Measurements from ENCODE around the gene CAPN5. TPM values are rescaled to one million over a fixed set of nuclear protein-coding genes. Genes with fewer than 3 reads are reported as not detected.

CAPN5 gene
- total and polyA plus RNA-seq, 2 donors from 2014 or later = 20.0 to 36.0 TPM

DNA sequence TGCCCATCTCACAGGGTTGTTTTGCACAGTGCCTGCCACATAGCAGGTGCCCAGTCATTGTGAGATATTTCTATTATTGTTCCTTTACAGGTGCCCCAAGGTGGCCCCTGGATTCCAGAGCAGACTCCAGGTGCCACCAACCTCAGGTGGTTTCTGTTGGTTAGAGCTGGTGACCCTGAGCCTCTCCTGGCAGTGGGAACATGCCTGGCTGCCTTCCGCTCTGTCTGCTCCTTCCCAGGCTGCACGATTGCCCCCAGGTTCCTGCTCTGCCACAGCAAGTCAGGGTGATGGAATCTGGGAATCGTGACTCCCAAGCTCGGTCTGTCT, 23.2 kb downstream of the CAPN5 start:
- TF ChIP-seq, protein P1, sequence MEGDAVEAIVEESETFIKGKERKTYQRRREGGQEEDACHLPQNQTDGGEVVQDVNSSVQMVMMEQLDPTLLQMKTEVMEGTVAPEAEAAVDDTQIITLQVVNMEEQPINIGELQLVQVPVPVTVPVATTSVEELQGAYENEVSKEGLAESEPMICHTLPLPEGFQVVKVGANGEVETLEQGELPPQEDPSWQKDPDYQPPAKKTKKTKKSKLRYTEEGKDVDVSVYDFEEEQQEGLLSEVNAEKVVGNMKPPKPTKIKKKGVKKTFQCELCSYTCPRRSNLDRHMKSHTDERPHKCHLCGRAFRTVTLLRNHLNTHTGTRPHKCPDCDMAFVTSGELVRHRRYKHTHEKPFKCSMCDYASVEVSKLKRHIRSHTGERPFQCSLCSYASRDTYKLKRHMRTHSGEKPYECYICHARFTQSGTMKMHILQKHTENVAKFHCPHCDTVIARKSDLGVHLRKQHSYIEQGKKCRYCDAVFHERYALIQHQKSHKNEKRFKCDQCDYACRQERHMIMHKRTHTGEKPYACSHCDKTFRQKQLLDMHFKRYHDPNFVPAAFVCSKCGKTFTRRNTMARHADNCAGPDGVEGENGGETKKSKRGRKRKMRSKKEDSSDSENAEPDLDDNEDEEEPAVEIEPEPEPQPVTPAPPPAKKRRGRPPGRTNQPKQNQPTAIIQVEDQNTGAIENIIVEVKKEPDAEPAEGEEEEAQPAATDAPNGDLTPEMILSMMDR (IDR thresholded peaks at IDR 0.05; ENCODE audit: borderline replicate concordance, extremely low read depth, insufficient read depth) = no peak
- Histone ChIP-seq H3K27me3 (ENCODE audit: control insufficient read depth, insufficient read depth, low read length) (no peaks in the 10 kb centered on the region), H3K36me3 (ENCODE audit: control insufficient read depth in 2 of 3, insufficient read depth in 3 of 3, low read length in 3 of 3) (peaks cover 0 to 3% (median 0%) of the 10 kb centered on the region in 3 donors), H3K4me3 (ENCODE audit: low read length in 3 of 3) (no peak overlapping the region), H3K9ac (ENCODE audit: low read length in 3 of 3) (no peak overlapping the region), H3K4me1 (ENCODE audit: control insufficient read depth in 2 of 3, insufficient read depth in 2 of 3, low read depth in 1 of 3, low read length in 3 of 3) (peaks cover 0 to 21% (median 14%) of the 10 kb centered on the region in 3 donors), H3K27ac (ENCODE audit: low read depth in 2 of 2, low read length in 2 of 2) (no peak overlapping the region), H3K9me3 (ENCODE audit: control insufficient read depth in 2 of 3, insufficient read depth in 1 of 3, low read length in 3 of 3) (no peaks in the 10 kb centered on the region)
- intact Hi-C loops (cut with DNase I) = no loop called here
- no peak for DNase-seq
- no peak for FAIRE-seq

DNA sequence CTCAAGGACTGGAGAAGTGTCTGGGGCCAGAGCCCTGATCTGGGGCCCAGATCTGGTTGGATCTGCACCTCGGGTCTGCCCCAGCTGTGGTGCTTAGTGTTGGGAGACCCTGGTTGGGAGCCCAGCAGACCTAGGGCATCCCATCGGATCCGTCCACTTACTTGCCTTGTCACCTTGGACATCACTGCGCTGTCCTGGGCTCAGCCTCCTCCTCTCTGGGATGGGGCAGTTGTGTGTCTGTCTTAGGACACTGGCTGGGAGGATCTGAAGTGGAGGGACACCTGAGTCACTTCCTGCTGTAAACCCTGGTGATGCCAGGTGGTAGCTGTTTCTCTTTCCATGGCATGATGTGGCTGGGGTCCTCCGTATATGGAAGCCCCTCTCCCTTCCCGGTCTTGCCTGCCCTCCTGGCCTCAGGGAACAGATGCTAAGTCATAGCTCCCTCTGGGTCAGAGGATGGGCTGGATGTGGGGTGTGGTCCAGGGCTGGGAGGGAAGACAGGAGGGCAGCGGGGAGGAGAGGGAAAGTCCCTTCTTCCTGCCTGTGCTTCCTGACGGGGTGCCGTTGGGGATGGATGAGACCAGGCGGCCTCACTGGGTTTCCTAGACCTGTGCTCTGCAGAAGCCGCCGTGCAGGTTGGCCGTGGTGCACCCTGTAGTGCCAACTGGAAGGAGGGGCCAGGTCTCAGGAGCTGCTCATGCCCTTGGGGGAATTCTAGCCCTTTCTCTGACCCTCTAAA, 23.8 kb downstream of the CAPN5 start:
- FAIRE-seq = no peak
- intact Hi-C loops (cut with DNase I) = no loop called here

DNA sequence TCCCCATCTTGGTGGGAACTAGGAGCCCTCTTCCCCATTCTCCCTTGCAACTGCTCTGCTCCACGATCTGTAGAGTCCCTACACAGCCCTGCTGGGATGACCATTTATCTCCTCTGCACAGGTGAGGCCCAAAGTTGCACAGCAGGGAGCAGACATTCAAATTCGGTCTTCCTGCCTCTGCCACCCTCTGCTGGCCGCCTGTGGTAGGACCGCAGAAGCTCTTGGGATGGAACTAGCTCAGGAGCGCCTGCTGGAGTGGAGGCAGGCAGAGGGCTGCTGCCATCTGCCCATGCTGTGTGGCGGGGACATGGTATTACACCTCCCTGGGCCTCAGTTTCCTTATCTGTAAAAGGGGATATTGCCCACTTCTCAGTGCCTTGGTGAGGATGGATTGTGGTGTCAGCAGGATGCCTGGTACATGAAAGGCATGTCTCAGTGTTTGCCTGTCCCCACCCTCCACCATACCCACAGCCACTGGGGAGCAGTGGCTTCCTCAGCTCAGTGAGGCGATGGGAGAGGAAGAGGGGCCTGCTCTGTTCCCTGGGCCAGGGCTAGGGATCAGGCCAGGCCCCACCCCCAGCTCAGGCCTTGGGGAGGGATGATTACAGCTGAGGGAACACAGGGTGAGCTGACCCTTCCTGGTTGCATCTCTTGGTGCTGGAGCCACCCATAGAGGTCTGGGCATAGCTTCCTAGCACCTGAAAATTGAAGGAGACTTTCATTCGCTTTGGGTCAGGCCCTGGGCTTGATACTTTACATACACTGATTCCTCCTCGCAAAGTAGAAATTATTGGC, 24.6 kb downstream of the CAPN5 start:
- H3K27me3 ChIP-seq (ENCODE audit: control insufficient read depth, insufficient read depth, low read length) = no peaks in the 10 kb centered on the region
- peak; percentile 77 to 88 (median 82) for DNase-seq
- TF ChIP-seq, protein P1 (IDR thresholded peaks at IDR 0.05; ENCODE audit: borderline replicate concordance, extremely low read depth, insufficient read depth) = peak; percentile 99
- intact Hi-C loops (cut with DNase I) = no loop called here
- H3K36me3 ChIP-seq (ENCODE audit: control insufficient read depth in 2 of 3, insufficient read depth in 3 of 3, low read length in 3 of 3) = peaks cover 0 to 3% (median 0%) of the 10 kb centered on the region in 3 donors
- H3K4me3 ChIP-seq (ENCODE audit: low read length in 3 of 3) = no peak overlapping the region
- no peak for FAIRE-seq
- peaks cover 0 to 20% (median 12%) of the 10 kb centered on the region in 3 donors for H3K4me1 ChIP-seq (ENCODE audit: control insufficient read depth in 2 of 3, insufficient read depth in 2 of 3, low read depth in 1 of 3, low read length in 3 of 3)
- no peak overlapping the region for H3K9ac ChIP-seq (ENCODE audit: low read length in 3 of 3)
- H3K9me3 ChIP-seq (ENCODE audit: control insufficient read depth in 2 of 3, insufficient read depth in 1 of 3, low read length in 3 of 3) = no peaks in the 10 kb centered on the region
- H3K27ac ChIP-seq (ENCODE audit: low read depth in 2 of 2, low read length in 2 of 2) = no peak overlapping the region

More for the DNA sequence above, 23.8 kb downstream of the CAPN5 start:
- Histone ChIP-seq H3K9me3 (ENCODE audit: control insufficient read depth in 2 of 3, insufficient read depth in 1 of 3, low read length in 3 of 3) (no peaks in the 10 kb centered on the region), H3K9ac (ENCODE audit: low read length in 3 of 3) (no peak overlapping the region), H3K4me1 (ENCODE audit: control insufficient read depth in 2 of 3, insufficient read depth in 2 of 3, low read depth in 1 of 3, low read length in 3 of 3) (peaks cover 0 to 21% (median 14%) of the 10 kb centered on the region in 3 donors), H3K36me3 (ENCODE audit: control insufficient read depth in 2 of 3, insufficient read depth in 3 of 3, low read length in 3 of 3) (peaks cover 0 to 3% (median 0%) of the 10 kb centered on the region in 3 donors), H3K4me3 (ENCODE audit: low read length in 3 of 3) (no peak overlapping the region), H3K27me3 (ENCODE audit: control insufficient read depth, insufficient read depth, low read length) (no peaks in the 10 kb centered on the region), H3K27ac (ENCODE audit: low read depth in 2 of 2, low read length in 2 of 2) (no peak overlapping the region)
- DNase-seq = peak in 1 of 5 donors; percentile 62
- TF ChIP-seq, protein P1 (IDR thresholded peaks at IDR 0.05; ENCODE audit: borderline replicate concordance, extremely low read depth, insufficient read depth) = no peak

All from kidney (tissue), 14 donors.